H9 (cell line): Measurements from ENCODE around the gene CHRND. TPM values are rescaled to one million over a fixed set of nuclear protein-coding genes. Genes with fewer than 3 reads are reported as not detected.

Source experiments
- DNase-seq: peaks from one replicate; pipeline ENCODE4 v3.0.0-alpha.2; 2017
- H2AFZ ChIP-seq: one replicate; pipeline ENCODE4 v1.6.1; 2013; ENCODE audit warnings: mild to moderate bottlenecking, low read length, control low read depth, moderate library complexity
- H2AK5ac ChIP-seq: 2 replicates; pipeline ENCODE4 v1.6.1; 2013; ENCODE audit warnings: low read length, control low read depth, mixed read lengths; ENCODE audit not compliant: insufficient read length
- H2BK120ac ChIP-seq: one replicate; pipeline ENCODE4 v1.6.1; 2013; ENCODE audit warnings: low read depth, mild to moderate bottlenecking, low read length, control low read depth, inconsistent platforms; ENCODE audit not compliant: poor library complexity, severe bottlenecking
- H2BK12ac ChIP-seq: 2 replicates; pipeline ENCODE4 v1.6.1; 2013; ENCODE audit warnings: low read length, control low read depth, mixed read lengths, low read depth; ENCODE audit not compliant: insufficient read length
- H2BK15ac ChIP-seq: 2 replicates; pipeline ENCODE4 v1.6.1; 2013; ENCODE audit warnings: low read depth, low read length, control low read depth
- H2BK20ac ChIP-seq: one replicate; pipeline ENCODE4 v1.6.1; 2013; ENCODE audit warnings: low read depth, mild to moderate bottlenecking, low read length, control low read depth, inconsistent platforms; ENCODE audit not compliant: poor library complexity, severe bottlenecking
- H2BK5ac ChIP-seq: 2 replicates; pipeline ENCODE4 v1.6.1; 2013; ENCODE audit warnings: low read length, control low read depth, mixed read lengths; ENCODE audit not compliant: insufficient read length
- H3K14ac ChIP-seq: 2 replicates; pipeline ENCODE4 v1.6.1; 2013; ENCODE audit warnings: low read length, control low read depth; ENCODE audit not compliant: insufficient read depth
- H3K18ac ChIP-seq: 2 replicates; pipeline ENCODE4 v1.6.1; 2013; ENCODE audit warnings: low read depth, mild to moderate bottlenecking, mixed read lengths, low read length, control low read depth; ENCODE audit not compliant: insufficient read length
- H3K23ac ChIP-seq: 2 replicates; pipeline ENCODE4 v1.6.1; 2013; ENCODE audit warnings: low read length, control low read depth, mixed read lengths, low read depth; ENCODE audit not compliant: insufficient read length
- H3K23me2 ChIP-seq: 2 replicates; pipeline ENCODE4 v1.6.1; 2013; ENCODE audit warnings: low read depth, mild to moderate bottlenecking, mixed read lengths, low read length, control low read depth; ENCODE audit not compliant: insufficient read length, poor library complexity, severe bottlenecking
- H3K27ac ChIP-seq: 2 replicates; pipeline ENCODE4 v1.5.1; 2013; ENCODE audit warnings: low read length, control low read depth, mixed read lengths, low read depth; ENCODE audit not compliant: insufficient read length
- H3K27me3 ChIP-seq: 2 replicates; pipeline ENCODE4 v1.6.1; 2013; ENCODE audit warnings: low read length, control low read depth, inconsistent platforms; ENCODE audit not compliant: insufficient read depth
- H3K4ac ChIP-seq: 2 replicates; pipeline ENCODE4 v1.6.1; 2013; ENCODE audit warnings: low read depth, mild to moderate bottlenecking, control low read depth, inconsistent platforms, low read length, moderate library complexity
- H3K4me1 ChIP-seq: 2 replicates; pipeline ENCODE4 v1.6.1; 2013; ENCODE audit warnings: low read length, control low read depth, inconsistent platforms; ENCODE audit not compliant: insufficient read depth
- H3K4me2 ChIP-seq: 2 replicates; pipeline ENCODE4 v1.6.1; 2013; ENCODE audit warnings: low read length, control low read depth, mixed read lengths; ENCODE audit not compliant: insufficient read length, insufficient read depth
- H3K56ac ChIP-seq: 2 replicates; pipeline ENCODE4 v1.6.1; 2013; ENCODE audit warnings: low read depth, mild to moderate bottlenecking, mixed read lengths, low read length, control low read depth; ENCODE audit not compliant: insufficient read length
- H3K79me1 ChIP-seq: 2 replicates; pipeline ENCODE4 v1.6.1; 2013; ENCODE audit warnings: low read depth, mild to moderate bottlenecking, moderate library complexity, low read length, control low read depth, inconsistent platforms; ENCODE audit not compliant: insufficient read depth, poor library complexity, severe bottlenecking
- H3K79me2 ChIP-seq: 2 replicates; pipeline ENCODE4 v1.6.1; 2013; ENCODE audit warnings: low read length, control low read depth, inconsistent platforms; ENCODE audit not compliant: insufficient read depth
- H3K9ac ChIP-seq: 2 replicates; pipeline ENCODE4 v1.6.1; 2013; ENCODE audit warnings: low read length, control low read depth, mixed read lengths; ENCODE audit not compliant: insufficient read length; ENCODE audit errors: extremely low read depth
- H3K9me3 ChIP-seq: one replicate; pipeline ENCODE4 v1.6.1; 2013; ENCODE audit warnings: low read depth, low read length, inconsistent platforms; ENCODE audit not compliant: control insufficient read depth
- H3T11ph ChIP-seq: one replicate; pipeline ENCODE4 v1.6.1; 2013; ENCODE audit warnings: mild to moderate bottlenecking, low read length, control low read depth, inconsistent platforms
- H4K20me1 ChIP-seq: one replicate; pipeline ENCODE4 v1.6.1; 2013; ENCODE audit not compliant: control insufficient read depth, insufficient read length, insufficient read depth
- H4K5ac ChIP-seq: 2 replicates; pipeline ENCODE4 v1.6.1; 2013; ENCODE audit warnings: low read depth, mild to moderate bottlenecking, mixed read lengths, low read length, control low read depth; ENCODE audit not compliant: insufficient read length
- H4K8ac ChIP-seq: replicated peaks from 2 replicates; pipeline ENCODE4 v1.6.1; 2013; ENCODE audit warnings: low read length, control low read depth, mixed read lengths, low read depth; ENCODE audit not compliant: insufficient read length
- H4K91ac ChIP-seq: 2 replicates; pipeline ENCODE4 v1.6.1; 2013; ENCODE audit warnings: low read depth, mild to moderate bottlenecking, moderate library complexity, mixed read lengths, low read length, control low read depth; ENCODE audit not compliant: insufficient read length
- H3K27ac Mint-ChIP-seq, 3 experiments: 2 replicates in 2 of 3; 3 replicates in 1 of 3; pipeline ENCODE4 v1.8.0; 2020 to 2021; ENCODE audit warnings: mixed read lengths in 3 of 3, mild to moderate bottlenecking in 1 of 3, moderate library complexity in 1 of 3
- H3K27me3 Mint-ChIP-seq: 2 replicates; pipeline ENCODE4 v1.8.0; 2021; ENCODE audit warnings: low read depth, mild to moderate bottlenecking, moderate library complexity, mixed read lengths
- H3K36me3 Mint-ChIP-seq, 3 experiments: 2 replicates in 2 of 3; 3 replicates in 1 of 3; pipeline ENCODE4 v1.8.0; 2020 to 2021; ENCODE audit warnings: low read depth in 3 of 3, mixed read lengths in 3 of 3; ENCODE audit not compliant: insufficient read depth in 1 of 3
- H3K4me1 Mint-ChIP-seq, 2 experiments: 2 replicates each; pipeline ENCODE4 v1.8.0; 2020; ENCODE audit warnings: mixed read lengths in 2 of 2
- H3K4me3 Mint-ChIP-seq, 2 experiments: 2 replicates in 1 of 2; 3 replicates in 1 of 2; pipeline ENCODE4 v1.8.0; 2020 to 2021; ENCODE audit warnings: mild to moderate bottlenecking in 2 of 2, mixed read lengths in 2 of 2, moderate library complexity in 1 of 2
- H3K9me3 Mint-ChIP-seq, 2 experiments: 2 replicates in 1 of 2; 3 replicates in 1 of 2; pipeline ENCODE4 v1.8.0; 2020; ENCODE audit warnings: mild to moderate bottlenecking in 2 of 2, mixed read lengths in 2 of 2, moderate library complexity in 1 of 2
- CTCF ChIP-seq: fragments of 200-600 bp; sonication (generic); conservative IDR thresholded peaks from 3 replicates; pipeline ENCODE4 v1.8.0; 2021; ENCODE audit warnings: antibody characterized with exemption, mild to moderate bottlenecking
- whole genome bisulfite sequencing: extraction: QIAGEN DNeasy Blood & Tissue Kit; methylation state at CpG from one replicate; pipeline ENCODE4 v1.1.7; 2013; ENCODE audit warnings: missing lambda C conversion rate, low lambda C conversion rate, mixed read lengths; ENCODE audit not compliant: insufficient read length; ENCODE audit errors: extremely low coverage; 5-methylcytosine and 5-hydroxymethylcytosine counted together
- total RNA-seq: library from RNA; stranded (reverse); gene quantifications from 2 replicates; pipeline ENCODE4 v1.2.1, GENCODE V29; 2021

Gene CHRND
- total RNA-seq, 1 experiment from 2014 or later = not detected

- H2AFZ ChIP-seq = no peak overlapping the region
- H3K4ac ChIP-seq = no peak overlapping the region
- no peak overlapping the region for H2BK15ac ChIP-seq
- no peak overlapping the region for H3T11ph ChIP-seq
- H3K27me3 ChIP-seq = no peaks in the 10 kb centered on the region; the same call in 1 of the 2 replicates
- no peaks in the 10 kb centered on the region for H3K23me2 ChIP-seq
- H3K27ac Mint-ChIP-seq = peak overlapping the region in 1 of 3 experiments; percentile 52; a peak in 2 of 7 replicates
- H3K79me1 ChIP-seq = no peaks in the 10 kb centered on the region
- no peak overlapping the region for H3K4me3 Mint-ChIP-seq
- no peak overlapping the region for H4K8ac ChIP-seq
- no peak overlapping the region for H4K91ac ChIP-seq
- H2BK120ac ChIP-seq = no peak overlapping the region
- no peak overlapping the region for H2BK12ac ChIP-seq
- H3K56ac ChIP-seq = no peak overlapping the region
- no peak overlapping the region for H4K5ac ChIP-seq
- H3K27me3 Mint-ChIP-seq = peaks cover 10% of the 10 kb centered on the region
- DNase-seq = no peak
- WGBS = no CpG with 5 or more reads among the region's 17 CpGs
- H3K9ac ChIP-seq = no peak overlapping the region
- H3K23ac ChIP-seq = no peak overlapping the region
- peaks cover 4% of the 10 kb centered on the region; the same call in 1 of the 2 replicates for H3K4me1 ChIP-seq
- H3K9me3 ChIP-seq = no peaks in the 10 kb centered on the region
- peaks cover 4 to 8% of the 10 kb centered on the region in 2 experiments; a peak in 4 of 5 replicates for H3K9me3 Mint-ChIP-seq
- no peak overlapping the region for H3K4me2 ChIP-seq
- no peaks in the 10 kb centered on the region for H4K20me1 ChIP-seq
- no peak overlapping the region for H3K14ac ChIP-seq
- TF ChIP-seq CTCF = no peak
- no peak overlapping the region for H3K18ac ChIP-seq
- no peak overlapping the region for H3K27ac ChIP-seq
- H3K79me2 ChIP-seq = no peaks in the 10 kb centered on the region
- peaks cover 18 to 22% of the 10 kb centered on the region in 2 experiments for H3K4me1 Mint-ChIP-seq
- no peak overlapping the region for H2BK20ac ChIP-seq
- H2BK5ac ChIP-seq = no peak overlapping the region
- H3K36me3 Mint-ChIP-seq = peaks cover 1 to 5% (median 4%) of the 10 kb centered on the region in 3 experiments; a peak in 4 of 7 replicates
- no peak overlapping the region for H2AK5ac ChIP-seq
These were observed 14.6 kb downstream of the CHRND start for GRCh38 chr2:232540441-232541041.
